ENCODE data around the gene CPXM1.

CPXM1 gene

GRCh38 chr20:2747676-2748235 is 52.7 kb downstream of the CPXM1 start:
- DNase-seq, result no peak

- no peak for DNase-seq
Measured at GRCh38 chr20:2746636-2747265, 53.7 kb downstream of the CPXM1 start.

DNA sequence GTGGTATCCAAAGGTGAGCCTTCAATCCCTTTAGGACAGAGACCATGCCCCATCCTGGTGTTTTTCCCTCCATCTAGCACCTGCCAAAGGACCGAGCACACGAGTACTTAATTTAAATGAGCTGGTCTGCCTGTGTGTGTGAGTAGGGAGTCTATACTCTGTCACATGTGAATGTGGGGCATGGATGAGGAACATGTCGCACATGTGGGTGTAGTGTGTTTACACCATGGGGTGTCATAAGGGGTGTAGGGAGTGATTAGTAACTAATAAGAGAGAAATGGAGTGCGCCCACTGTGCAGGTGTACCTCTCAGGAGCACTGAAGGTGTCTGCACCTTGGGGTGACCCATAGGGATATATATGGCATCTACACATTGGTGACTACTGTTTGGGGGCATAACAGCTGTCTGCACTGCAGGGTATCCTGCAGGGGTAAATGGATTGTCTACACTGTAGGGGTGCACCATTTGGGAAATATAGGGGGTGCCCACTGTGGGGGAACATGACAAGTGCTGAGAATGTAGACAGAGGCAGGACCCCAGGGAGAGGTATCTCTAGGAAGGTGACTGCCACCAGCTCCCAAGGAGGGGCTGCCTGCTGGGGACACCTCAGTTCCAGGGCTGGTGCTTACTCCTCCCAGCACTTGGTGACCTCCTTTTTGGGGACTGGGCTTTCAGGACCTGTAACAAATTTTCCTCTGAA is 54.3 kb downstream of the CPXM1 start:
- DNase-seq, result no peak

DNA sequence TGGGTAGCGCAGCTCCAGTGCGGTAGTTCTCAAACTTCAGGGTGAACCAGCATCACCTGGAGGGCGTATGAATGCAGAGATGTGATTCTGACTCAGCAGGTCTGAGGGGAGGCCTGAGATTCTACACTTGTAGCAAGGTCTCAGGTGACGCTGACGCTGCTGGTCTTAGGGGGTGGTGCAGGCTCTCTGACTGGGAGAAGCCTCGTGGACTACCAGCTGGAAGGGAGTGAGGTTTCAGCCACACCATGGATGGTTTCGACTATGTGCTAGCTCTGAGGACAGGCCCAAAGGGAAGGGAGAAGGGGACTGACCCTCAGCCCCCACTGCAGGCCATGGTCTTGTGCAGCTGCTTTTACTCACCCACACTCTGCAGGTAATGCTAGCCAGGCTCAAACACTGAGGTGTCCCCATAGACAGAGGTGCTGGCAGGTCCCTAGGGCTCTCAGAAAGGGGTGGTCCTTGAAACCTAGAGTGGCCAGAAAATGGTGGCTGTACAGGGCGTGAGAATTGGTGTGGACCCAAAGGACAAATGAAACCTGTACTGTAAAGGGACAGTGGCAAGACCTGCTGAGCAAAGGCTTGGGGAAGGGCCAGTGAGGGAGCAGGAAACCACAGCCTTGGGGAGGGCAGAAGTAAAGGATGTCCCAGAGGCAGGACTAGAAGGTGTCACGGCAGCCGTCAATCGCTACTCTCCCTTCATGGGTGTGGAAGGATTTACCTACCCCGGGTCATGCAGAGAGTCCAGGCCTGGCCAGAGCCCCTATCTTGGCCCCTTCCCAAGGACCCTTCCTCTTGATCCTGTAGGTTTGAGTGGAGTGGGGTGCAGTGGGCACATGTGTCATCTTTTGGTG is 55.1 kb downstream of the CPXM1 start:
- DNase-seq, result no peak

Data from NCI-H2029 treated with DMSO at 0.1 percent for 48 hours (cell line).